RWPE1 (cell line): ENCODE data around the gene PRMT2.

Experiments used
- CTCF ChIA-PET: fragments of 350-600 bp; sonication (Branson Sonifier 250); formaldehyde crosslinking; extraction: SDS; loops from one replicate; lab custom pipeline; 2021; lab: Yijun Ruan, JAX
- POLR2A ChIA-PET: fragments of 400-600 bp; formaldehyde crosslinking; extraction: SDS; loops from one replicate; lab custom pipeline; 2020; ENCODE audit warnings: antibody characterized with exemption; ENCODE audit not compliant: low non-redundant PET; lab: Yijun Ruan, JAX
- DNase-seq: peaks from one replicate; pipeline ENCODE4 v3.0.0; 2012; ENCODE audit warnings: low spot score
- H3K27ac ChIP-seq: fragments of 450-650 bp; 2 replicates; pipeline ENCODE4 v1.5.1; 2017
- TF ChIP-seq, protein P1 (sequence below): fragments of 450-650 bp; conservative IDR thresholded peaks from 2 replicates; pipeline ENCODE4 v1.5.1; 2017; ENCODE audit warnings: low read depth, mild to moderate bottlenecking

PRMT2 gene

DNA sequence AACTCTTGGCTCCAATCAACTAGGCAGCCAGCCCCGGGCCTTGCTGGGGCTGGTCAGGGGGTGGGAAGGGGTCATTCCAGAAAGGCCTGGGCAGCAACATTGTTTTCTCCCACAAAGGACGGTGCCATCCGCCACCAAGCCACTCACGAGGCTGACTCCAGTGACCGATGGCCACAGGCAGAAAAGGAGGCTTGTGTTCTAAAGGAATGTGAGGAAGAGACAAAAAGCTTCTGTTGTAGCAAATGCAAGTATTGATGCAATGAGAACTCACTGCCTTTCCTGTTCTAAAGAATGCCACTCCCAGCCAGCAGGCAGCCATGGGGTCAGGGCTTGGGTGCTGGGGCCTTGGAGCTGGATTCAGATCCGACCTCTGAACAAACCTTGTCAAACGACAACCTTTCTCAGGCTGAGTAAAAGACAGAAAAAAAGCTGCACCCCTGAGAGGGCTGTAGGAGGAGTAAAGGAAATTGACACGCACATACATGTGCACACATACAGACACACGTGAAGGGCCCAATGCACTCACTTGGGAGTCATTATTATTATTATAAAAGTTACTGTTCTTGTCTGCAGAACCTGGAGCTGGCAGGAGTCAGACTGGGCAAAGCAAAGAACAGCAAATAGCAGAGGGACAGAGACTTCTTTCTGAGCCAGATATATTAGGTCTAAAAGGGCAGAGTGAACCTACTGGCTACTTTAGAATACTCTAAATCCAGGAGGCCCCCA, 13.9 kb upstream of the PRMT2 start:
- CTCF ChIA-PET, result no interaction called here
- DNase-seq, result no peak
- H3K27ac ChIP-seq, result no peak overlapping the region
- POLR2A ChIA-PET, result no interaction called here
- TF ChIP-seq, protein P1, sequence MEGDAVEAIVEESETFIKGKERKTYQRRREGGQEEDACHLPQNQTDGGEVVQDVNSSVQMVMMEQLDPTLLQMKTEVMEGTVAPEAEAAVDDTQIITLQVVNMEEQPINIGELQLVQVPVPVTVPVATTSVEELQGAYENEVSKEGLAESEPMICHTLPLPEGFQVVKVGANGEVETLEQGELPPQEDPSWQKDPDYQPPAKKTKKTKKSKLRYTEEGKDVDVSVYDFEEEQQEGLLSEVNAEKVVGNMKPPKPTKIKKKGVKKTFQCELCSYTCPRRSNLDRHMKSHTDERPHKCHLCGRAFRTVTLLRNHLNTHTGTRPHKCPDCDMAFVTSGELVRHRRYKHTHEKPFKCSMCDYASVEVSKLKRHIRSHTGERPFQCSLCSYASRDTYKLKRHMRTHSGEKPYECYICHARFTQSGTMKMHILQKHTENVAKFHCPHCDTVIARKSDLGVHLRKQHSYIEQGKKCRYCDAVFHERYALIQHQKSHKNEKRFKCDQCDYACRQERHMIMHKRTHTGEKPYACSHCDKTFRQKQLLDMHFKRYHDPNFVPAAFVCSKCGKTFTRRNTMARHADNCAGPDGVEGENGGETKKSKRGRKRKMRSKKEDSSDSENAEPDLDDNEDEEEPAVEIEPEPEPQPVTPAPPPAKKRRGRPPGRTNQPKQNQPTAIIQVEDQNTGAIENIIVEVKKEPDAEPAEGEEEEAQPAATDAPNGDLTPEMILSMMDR, result no peak

DNA sequence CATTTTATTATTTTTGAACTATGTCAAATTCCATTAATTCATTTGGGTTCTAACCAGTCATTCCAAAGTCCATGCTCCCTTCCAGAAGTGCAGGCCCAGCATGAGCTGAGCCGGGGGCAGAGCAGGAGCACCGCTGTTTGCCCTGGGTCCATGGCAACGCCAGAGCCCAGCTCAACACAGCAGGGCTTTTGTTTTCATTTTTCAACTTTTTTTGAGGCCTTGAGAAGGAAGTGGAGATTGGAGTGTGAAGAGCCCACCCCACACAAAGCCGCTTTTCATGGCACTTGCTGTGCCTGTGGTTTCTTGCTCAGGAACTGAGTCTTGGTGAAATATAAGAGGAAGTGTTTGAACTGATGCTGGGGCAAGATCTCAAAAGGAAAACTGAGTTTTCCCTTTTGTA, 13.2 kb upstream of the PRMT2 start:
- no peak for DNase-seq
- H3K27ac ChIP-seq, result no peak overlapping the region
- TF ChIP-seq, protein P1, result no peak
- ChIA-PET CTCF (no interaction called here), POLR2A (no interaction called here)

DNA sequence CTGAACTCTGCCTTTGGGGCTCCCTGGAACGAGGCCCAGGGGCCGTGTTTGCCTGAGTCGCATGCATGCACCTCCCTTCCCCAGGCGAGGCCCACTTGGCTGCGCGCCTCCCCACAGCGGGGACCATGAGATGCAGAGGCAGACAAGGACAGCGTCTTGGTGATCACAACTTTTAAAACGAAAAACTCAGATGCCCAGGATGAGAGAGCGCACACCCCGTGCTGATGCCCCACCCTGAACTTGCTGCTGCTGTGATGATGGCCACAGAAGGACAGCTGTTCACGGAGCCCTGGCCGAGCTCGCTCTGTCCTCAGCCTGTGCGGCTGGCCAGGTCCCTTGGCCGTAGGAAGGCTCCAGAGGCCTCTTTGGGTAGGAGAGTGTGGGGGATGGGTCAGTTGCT, 11.4 kb upstream of the PRMT2 start:
- TF ChIP-seq, protein P1, result no peak
- no peak overlapping the region for H3K27ac ChIP-seq
- POLR2A ChIA-PET, result no interaction called here
- no peak for DNase-seq
- CTCF ChIA-PET, result no interaction called here

DNA sequence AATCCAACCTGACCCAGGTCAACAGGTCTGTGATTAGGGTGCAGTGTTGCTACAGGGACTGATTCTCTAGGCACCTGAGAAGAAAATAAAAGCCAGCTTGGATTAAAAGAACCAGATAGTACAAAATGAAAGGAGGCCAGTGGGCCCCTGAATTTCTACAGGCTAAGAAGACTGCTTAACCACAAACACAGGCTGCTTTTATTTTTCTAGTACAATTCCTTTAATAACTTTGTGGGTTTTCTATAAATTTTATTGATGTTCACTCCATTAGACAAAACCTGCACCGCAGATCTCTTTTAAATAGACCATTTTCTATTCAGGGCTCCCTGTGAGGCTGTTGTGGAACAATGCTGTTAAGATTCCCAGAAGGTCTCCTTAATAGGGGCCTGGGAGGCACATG, 9.7 kb upstream of the PRMT2 start:
- POLR2A ChIA-PET, result no interaction called here
- no peak for DNase-seq
- CTCF ChIA-PET, result interaction anchor here (0.7 kb wide), 1 partner anchor 36 kb away, joined by 3 read pairs; no protein-coding TSS in a partner anchor
- H3K27ac ChIP-seq, result no peak overlapping the region
- TF ChIP-seq, protein P1, result no peak

DNA sequence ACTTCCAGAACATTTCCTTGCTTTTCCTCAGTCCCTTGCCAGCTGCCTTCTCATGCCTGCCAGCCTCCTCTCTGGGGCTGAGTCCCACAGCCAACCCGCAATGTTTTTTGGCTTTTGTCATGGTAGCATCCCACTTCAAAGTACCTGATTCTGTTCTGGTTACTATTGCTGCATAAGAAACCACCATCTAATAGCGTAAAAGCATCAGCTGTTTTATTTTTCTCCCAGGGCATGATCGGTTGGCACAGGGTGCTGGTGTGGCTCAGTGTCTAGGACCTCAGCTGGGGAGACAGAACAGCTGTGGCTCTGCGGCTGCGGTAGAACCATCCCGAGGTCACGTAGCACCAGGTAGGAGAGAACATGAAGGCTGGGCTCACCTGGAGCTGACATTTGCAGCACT, 8.9 kb upstream of the PRMT2 start:
- TF ChIP-seq, protein P1, result no peak
- no peak for DNase-seq
- no peak overlapping the region for H3K27ac ChIP-seq
- ChIA-PET CTCF (no interaction called here), POLR2A (no interaction called here)

DNA sequence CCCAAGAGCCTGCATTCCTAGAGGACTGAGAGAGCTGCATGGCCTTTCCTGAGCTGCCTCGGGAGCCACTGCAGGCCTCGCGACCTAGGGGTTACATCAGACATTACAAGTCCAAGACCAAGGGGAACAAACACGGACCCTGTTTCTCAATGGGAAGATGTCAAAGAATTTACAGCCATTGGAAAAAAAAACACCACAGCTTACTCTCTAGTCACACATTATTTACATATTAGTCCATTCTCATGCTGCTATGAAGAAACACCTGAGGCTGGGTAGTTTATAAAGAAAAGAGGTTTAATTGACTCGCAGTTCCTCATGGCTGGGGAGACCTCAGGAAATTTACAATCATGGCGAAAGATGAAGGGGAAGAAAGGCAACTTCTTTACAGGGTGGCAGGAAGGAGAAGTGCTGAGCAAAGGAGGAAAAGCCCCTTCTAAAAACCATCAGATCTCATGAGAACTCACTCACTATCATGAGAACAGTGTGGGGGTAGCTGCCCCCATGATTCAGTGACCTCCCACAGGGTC, 8.4 kb upstream of the PRMT2 start:
- POLR2A ChIA-PET, result no interaction called here
- TF ChIP-seq, protein P1, result no peak
- no peak overlapping the region for H3K27ac ChIP-seq
- DNase-seq, result no peak
- CTCF ChIA-PET, result no interaction called here
